ENCODE data around the gene ARHGAP21. TPM values are rescaled to one million over a fixed set of nuclear protein-coding genes. Genes with fewer than 3 reads are reported as not detected.

Gene ARHGAP21
- total RNA-seq, 1 donor from 2014 or later: 46.8 TPM

- H3K4me3 ChIP-seq (ENCODE audit: low read depth, low read length): no peak overlapping the region
- TF ChIP-seq CTCF (conservative IDR thresholded peaks at IDR 0.05; ENCODE audit: low read depth, low read length): no peak
- no peak for DNase-seq (ENCODE audit: low read depth)
Measured at GRCh38 chr10:24651923-24652322, 71.8 kb downstream of the ARHGAP21 start.

DNA sequence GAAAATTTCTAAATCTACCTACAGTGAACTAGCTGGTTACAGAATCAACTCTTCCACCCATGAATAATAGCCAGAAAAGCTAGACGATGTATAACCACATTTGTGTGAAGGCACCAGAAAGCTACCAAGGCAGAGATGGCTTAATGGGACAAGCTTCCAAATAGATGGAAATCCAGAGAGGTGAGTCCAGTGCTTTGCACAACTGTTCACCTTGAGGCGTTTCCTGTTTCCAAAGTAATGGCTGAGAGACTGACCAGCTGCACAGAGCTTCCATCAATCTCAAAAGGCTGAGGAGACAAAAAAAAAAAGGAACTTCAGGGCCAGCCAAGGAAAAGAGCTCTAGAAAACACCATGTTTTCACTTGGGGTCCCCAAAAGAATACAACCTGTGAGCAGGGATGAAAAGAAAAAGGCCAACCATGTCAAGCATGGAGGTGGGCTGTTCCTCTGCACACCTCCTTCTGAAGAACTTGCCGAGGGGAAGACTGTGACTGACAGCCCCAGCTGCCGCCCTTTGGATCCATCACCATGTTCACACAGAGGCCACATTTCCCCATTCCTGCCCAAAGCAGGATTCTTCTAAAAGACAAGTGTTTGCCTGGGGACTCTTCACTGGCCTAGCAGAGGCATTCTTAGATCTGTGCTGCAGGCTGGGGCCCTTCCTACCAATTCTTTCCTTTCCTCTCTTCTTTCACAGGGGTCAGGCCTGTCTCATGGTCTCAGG lies 72.9 kb downstream of the ARHGAP21 start:
- no peak for TF ChIP-seq CTCF (conservative IDR thresholded peaks at IDR 0.05; ENCODE audit: low read depth, low read length)
- no peak for DNase-seq (ENCODE audit: low read depth)
- H3K4me3 ChIP-seq (ENCODE audit: low read depth, low read length): no peak overlapping the region

DNA sequence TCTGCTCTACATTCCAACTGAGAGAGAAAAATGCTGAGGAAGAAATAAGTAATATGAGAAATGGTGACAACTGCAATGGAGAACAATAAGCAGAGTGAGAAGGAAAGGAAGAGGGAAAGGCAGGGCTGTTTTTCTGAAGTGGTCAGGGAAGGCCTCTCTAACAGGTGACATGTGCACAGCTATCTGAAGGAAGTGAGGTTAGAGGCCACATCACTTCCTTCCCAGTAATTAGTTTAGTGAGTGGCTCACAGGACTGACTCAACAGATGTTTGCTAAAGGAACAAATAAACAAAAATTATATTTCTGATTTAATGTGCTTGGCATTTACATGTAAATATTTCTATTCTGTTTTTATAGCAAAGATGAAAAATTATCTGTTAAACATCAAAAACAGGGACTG lies 77.9 kb downstream of the ARHGAP21 start:
- no peak for DNase-seq (ENCODE audit: low read depth)
- no peak for TF ChIP-seq CTCF (conservative IDR thresholded peaks at IDR 0.05; ENCODE audit: low read depth, low read length)
- H3K4me3 ChIP-seq (ENCODE audit: low read depth, low read length): no peak overlapping the region

- TF ChIP-seq CTCF (conservative IDR thresholded peaks at IDR 0.05; ENCODE audit: low read depth, low read length): no peak
- DNase-seq (ENCODE audit: low read depth): no peak
Measured at GRCh38 chr10:24645022-24645421, 78.7 kb downstream of the ARHGAP21 start.

GRCh38 chr10:24643679-24644209 lies 79.9 kb downstream of the ARHGAP21 start:
- H3K4me3 ChIP-seq (ENCODE audit: low read depth, low read length): no peak overlapping the region
- DNase-seq (ENCODE audit: low read depth): no peak
- TF ChIP-seq CTCF (conservative IDR thresholded peaks at IDR 0.05; ENCODE audit: low read depth, low read length): no peak

More at GRCh38 chr10:24645022-24645421, 78.7 kb downstream of the ARHGAP21 start:
- H3K4me3 ChIP-seq (ENCODE audit: low read depth, low read length): no peak overlapping the region

- peak; percentile 74 for TF ChIP-seq CTCF (conservative IDR thresholded peaks at IDR 0.05; ENCODE audit: low read depth, low read length)
- H3K4me3 ChIP-seq (ENCODE audit: low read depth, low read length): no peak overlapping the region
- DNase-seq (ENCODE audit: low read depth): peak; percentile 56
Measured at GRCh38 chr10:24642921-24643678, 80.6 kb downstream of the ARHGAP21 start.

Data from epithelial cell of proximal tubule (primary cell).